ENCODE results near the gene H1-8. TPM values are rescaled to one million over a fixed set of nuclear protein-coding genes. Genes with fewer than 3 reads are reported as not detected.

Gene H1-8
- total RNA-seq, 6 experiments from 2014 or later, result not detected

GRCh38 chr3:129532261-129532660 is 10.7 kb upstream of the H1-8 start:
- H3K27ac Mint-ChIP-seq, result no peak overlapping the region
- no peaks in the 10 kb centered on the region for H3K36me3 Mint-ChIP-seq (ENCODE audit: low read depth)
- no peak for DNase-seq

DNA sequence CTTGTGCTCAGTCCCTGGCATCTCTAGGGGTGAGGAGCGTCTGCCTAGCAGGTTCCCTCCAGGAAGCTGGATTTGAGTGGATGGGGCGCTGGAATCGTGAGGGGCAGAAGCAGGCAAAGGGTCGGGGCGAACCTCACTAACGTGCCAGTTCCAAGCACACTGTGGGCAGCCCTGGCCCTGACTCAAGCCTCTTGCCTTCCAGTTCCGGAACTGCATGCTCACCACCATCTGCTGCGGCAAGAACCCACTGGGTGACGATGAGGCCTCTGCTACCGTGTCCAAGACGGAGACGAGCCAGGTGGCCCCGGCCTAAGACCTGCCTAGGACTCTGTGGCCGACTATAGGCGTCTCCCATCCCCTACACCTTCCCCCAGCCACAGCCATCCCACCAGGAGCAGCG is 9.6 kb upstream of the H1-8 start:
- H3K27me3 Mint-ChIP-seq (ENCODE audit: insufficient read depth), result no peaks in the 10 kb centered on the region; the same call in 1 of the 2 replicates
- no peak overlapping the region for H3K4me3 Mint-ChIP-seq
- no peaks in the 10 kb centered on the region for H3K36me3 Mint-ChIP-seq (ENCODE audit: low read depth)
- H3K9me3 Mint-ChIP-seq, result no peaks in the 10 kb centered on the region
- H3K4me1 Mint-ChIP-seq (ENCODE audit: low read depth), result peaks cover 24% of the 10 kb centered on the region
- DNase-seq, result no peak
- no peak overlapping the region for H3K27ac Mint-ChIP-seq
- TF ChIP-seq CTCF (IDR thresholded peaks at IDR 0.05), result no peak

More at GRCh38 chr3:129532261-129532660, 10.7 kb upstream of the H1-8 start:
- H3K27me3 Mint-ChIP-seq (ENCODE audit: insufficient read depth), result no peaks in the 10 kb centered on the region; the same call in 1 of the 2 replicates
- no peak for TF ChIP-seq CTCF (IDR thresholded peaks at IDR 0.05)
- no peak overlapping the region for H3K4me3 Mint-ChIP-seq
- H3K4me1 Mint-ChIP-seq (ENCODE audit: low read depth), result peaks cover 24% of the 10 kb centered on the region
- H3K9me3 Mint-ChIP-seq, result no peaks in the 10 kb centered on the region

GRCh38 chr3:129534428-129535027 is 8.4 kb upstream of the H1-8 start:
- no peaks in the 10 kb centered on the region for H3K9me3 Mint-ChIP-seq
- no peak for TF ChIP-seq CTCF (IDR thresholded peaks at IDR 0.05)
- no peak overlapping the region for H3K4me3 Mint-ChIP-seq
- H3K27ac Mint-ChIP-seq, result no peak overlapping the region
- no peaks in the 10 kb centered on the region for H3K36me3 Mint-ChIP-seq (ENCODE audit: low read depth)
- H3K4me1 Mint-ChIP-seq (ENCODE audit: low read depth), result peaks cover 24% of the 10 kb centered on the region
- no peak for DNase-seq
- H3K27me3 Mint-ChIP-seq (ENCODE audit: insufficient read depth), result no peaks in the 10 kb centered on the region; the same call in 1 of the 2 replicates

GRCh38 chr3:129535075-129535474 is 7.9 kb upstream of the H1-8 start:
- TF ChIP-seq CTCF (IDR thresholded peaks at IDR 0.05), result no peak
- H3K4me3 Mint-ChIP-seq, result no peak overlapping the region
- H3K36me3 Mint-ChIP-seq (ENCODE audit: low read depth), result no peaks in the 10 kb centered on the region
- H3K27me3 Mint-ChIP-seq (ENCODE audit: insufficient read depth), result peaks cover 3% of the 10 kb centered on the region
- peaks cover 19% of the 10 kb centered on the region for H3K4me1 Mint-ChIP-seq (ENCODE audit: low read depth)
- H3K27ac Mint-ChIP-seq, result no peak overlapping the region
- DNase-seq, result no peak
- H3K9me3 Mint-ChIP-seq, result no peaks in the 10 kb centered on the region

DNA sequence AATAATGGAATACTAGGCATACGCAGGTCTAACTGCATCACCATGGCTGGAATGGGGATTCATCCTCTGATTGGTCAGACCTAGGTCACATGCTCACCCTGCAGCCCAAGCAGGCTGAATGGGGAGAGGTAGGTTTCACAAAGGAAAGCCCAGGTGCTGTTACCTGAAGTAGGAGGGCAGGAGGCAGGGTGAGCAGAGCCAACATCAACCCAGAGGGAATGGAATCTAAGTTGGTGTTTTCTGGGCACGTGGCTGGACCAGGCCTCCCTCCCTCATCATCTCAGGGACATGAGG is 6.7 kb upstream of the H1-8 start:
- no peaks in the 10 kb centered on the region for H3K9me3 Mint-ChIP-seq
- no peak for TF ChIP-seq CTCF (IDR thresholded peaks at IDR 0.05)
- H3K4me1 Mint-ChIP-seq (ENCODE audit: low read depth), result peaks cover 12% of the 10 kb centered on the region
- no peak overlapping the region for H3K27ac Mint-ChIP-seq
- H3K27me3 Mint-ChIP-seq (ENCODE audit: insufficient read depth), result peaks cover 3% of the 10 kb centered on the region
- H3K4me3 Mint-ChIP-seq, result no peak overlapping the region
- DNase-seq, result no peak
- H3K36me3 Mint-ChIP-seq (ENCODE audit: low read depth), result no peaks in the 10 kb centered on the region

DNA sequence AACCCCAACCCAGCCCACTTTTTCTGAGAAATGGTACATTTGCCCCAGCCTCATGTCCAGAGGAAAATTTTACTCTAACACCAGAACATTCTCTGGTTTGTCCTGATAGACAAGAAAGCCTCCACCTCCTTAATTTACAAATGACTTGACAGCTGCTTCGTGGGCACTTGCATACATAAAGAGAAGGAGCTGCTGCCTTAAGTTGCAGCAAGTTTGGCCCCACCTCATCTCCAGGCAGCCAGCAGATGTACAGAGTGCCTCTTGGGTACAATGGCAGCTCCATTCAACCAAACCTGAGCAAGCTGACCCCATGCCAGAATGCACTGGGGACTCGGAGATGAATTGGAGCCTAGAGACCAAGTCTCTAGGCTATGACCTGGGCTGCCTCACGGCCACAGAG is 6.2 kb upstream of the H1-8 start:
- Mint-ChIP-seq H3K27ac (no peak overlapping the region), H3K9me3 (no peaks in the 10 kb centered on the region), H3K27me3 (ENCODE audit: insufficient read depth) (peaks cover 3% of the 10 kb centered on the region), H3K36me3 (ENCODE audit: low read depth) (no peaks in the 10 kb centered on the region), H3K4me3 (no peak overlapping the region), H3K4me1 (ENCODE audit: low read depth) (peaks cover 12% of the 10 kb centered on the region)
- no peak for TF ChIP-seq CTCF (IDR thresholded peaks at IDR 0.05)
- no peak for DNase-seq
